Measurements from ENCODE around the gene COQ4.
"Not testable (repeated sequence)": the region's sequence is repeated elsewhere in the genome, so short reads cannot be mapped to it uniquely, and the experiment has no call there.

COQ4 gene

DNA sequence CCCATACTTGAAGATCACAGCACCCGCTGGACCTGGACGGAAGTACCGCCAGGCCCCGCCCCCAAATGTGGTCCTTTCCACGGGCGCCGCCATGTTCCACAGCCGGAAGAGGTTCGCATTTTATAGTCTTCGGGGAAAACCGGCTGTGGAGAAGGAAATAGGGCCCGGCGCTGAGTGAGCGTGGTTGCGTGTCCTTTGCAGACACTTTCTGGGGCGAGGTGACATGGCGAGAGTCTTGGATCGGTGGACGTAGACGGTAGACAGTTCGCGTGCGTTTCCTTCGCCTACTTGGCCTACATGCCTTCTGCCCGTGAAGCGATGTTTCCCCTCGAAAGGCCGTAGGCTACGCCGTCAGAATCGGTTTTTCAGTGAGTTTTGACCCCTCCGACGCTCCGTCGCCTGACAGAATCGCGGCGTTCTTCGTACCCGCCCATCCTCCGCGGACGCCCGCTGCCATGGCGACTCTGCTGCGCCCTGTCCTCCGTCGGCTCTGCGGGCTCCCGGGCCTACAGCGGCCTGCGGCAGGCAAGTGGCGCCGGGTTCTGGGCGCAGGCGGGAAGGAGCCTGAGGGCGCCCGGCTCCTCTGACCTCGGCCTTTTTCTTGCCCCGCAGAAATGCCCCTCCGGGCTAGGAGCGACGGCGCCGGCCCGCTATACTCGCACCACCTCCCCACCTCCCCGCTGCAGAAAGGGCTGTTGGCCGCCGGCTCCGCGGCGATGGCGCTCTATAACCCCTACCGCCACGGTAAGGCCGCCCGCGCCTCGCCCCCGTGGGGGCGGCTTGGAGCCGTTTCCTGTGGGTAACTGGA, at the start of gene COQ4, which contains the start of gene TRUB2:
Gene COQ4 (plus strand): TSS at position 436 of the 808 bp plus-strand sequence. CDS start 20 bp downstream, at position 456.
Gene TRUB2 (minus strand): TSS at position 44 of the 808 bp plus-strand sequence. CDS start 39 bp downstream, at position 5.
- peak; percentile 90 for DNase-seq

DNA sequence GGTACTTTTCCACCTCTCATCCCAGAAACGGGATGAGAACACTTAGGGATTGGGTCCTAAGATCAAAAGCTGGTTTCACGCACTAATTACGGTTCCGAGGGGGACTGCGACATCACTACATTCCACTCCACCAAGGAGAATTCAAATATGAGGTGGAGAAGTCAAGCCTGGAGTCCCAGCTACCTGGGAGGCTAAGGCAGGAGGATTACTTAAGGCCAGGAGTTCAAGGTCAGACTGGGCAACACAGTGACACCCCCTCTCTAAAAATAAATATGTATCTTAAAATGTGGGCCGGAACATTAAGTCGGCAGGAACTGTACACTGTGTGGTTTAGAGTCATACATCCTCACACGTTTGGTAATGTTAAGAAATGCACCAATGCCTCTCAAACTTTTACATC, 48.4 kb upstream of the COQ4 start:
- no peak for DNase-seq

GRCh38 chr9:128275198-128276007, 47.2 kb upstream of the COQ4 start, which contains the start of gene GOLGA2:
TSS of gene GOLGA2 (minus strand) at chr9:128276007. CDS start at chr9:128275976, 31 bp downstream.
- DNase-seq = no peak

DNA sequence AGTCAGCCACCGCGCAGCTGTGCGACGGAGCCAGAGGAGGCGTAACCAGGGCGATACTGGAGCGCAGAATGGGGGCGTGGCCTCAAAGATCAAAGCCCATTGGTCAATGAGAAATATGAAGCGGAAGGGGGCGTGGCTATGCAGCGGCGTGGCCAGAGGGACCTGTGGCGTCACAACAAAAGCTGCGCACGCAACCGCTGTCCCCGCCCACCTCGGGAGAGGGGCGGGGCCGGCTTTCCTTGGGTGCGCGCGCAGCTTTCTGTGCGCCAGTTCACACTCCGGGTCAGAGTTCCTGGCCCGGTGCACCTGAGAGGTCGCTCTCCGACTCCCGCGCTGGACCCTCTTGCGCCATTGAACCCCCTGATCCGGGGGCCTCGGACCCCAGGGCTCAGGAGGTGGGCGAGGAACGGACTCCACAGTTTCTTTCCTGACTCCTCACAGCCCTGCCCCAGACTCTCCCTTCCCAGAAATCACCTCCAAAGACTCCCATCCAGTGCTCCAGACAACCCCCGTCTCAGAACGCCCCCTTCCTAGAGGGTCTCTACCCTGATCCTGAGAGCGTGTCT, 46.5 kb upstream of the COQ4 start, which contains the start of gene SWI5:
Gene SWI5 (plus strand): TSS at position 269 of the 566 bp plus-strand sequence.
- DNase-seq = peak; percentile 99

GRCh38 chr9:128276574-128277270, 45.9 kb upstream of the COQ4 start:
- DNase-seq = no peak

- not testable (repeated sequence) for DNase-seq
Observed at GRCh38 chr9:128279088-128280073, 43.3 kb upstream of the COQ4 start.

- DNase-seq = no peak
Observed at GRCh38 chr9:128280084-128280622, 42.5 kb upstream of the COQ4 start.

GRCh38 chr9:128282500-128282899, 40.1 kb upstream of the COQ4 start:
- no peak for DNase-seq

DNA sequence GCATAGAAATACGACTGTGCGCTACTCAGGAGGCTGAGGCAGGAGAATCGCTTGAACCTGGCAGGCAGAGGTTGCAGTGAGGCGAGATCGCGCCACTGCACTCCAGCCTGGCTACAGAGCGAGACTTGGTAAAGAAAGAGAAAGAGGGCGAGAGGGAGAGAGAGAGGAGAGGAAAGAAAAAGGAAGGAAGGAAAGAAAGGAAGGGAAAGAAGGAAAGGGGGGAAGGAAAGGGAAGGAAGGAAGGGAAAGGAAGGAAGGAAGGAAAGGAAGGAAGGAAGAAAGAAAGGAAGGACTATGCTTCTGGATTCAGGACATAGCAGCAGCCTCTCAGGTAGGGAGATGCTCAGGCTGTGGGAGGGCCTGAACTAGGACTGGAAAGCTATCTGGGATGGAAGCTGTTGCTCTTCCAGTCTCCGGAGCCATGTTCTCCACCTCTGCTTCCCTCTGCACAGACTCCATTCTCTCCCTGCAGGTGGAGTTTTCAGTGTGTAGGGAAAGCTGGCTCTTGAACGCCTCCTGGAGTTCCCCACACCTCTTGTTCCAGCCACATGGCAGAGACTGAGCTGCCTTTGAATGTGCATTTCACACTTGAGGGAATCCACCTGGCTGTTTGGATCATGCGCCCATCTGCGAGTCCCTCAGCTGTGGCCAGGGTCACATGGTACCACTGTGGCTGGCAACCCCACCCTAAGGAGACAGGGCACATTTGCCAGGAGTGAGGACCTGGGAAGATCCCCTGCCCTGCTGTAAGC, 37.4 kb upstream of the COQ4 start:
- no peak for DNase-seq

- DNase-seq = no peak
Observed at GRCh38 chr9:128286440-128286839, 36.2 kb upstream of the COQ4 start.

- no peak for DNase-seq
Observed at GRCh38 chr9:128288273-128289004, 34.2 kb upstream of the COQ4 start.

- no peak for DNase-seq
Observed at GRCh38 chr9:128292009-128292408, 30.6 kb upstream of the COQ4 start.

- no peak for DNase-seq
Observed at GRCh38 chr9:128293091-128293490, 29.5 kb upstream of the COQ4 start.

DNA sequence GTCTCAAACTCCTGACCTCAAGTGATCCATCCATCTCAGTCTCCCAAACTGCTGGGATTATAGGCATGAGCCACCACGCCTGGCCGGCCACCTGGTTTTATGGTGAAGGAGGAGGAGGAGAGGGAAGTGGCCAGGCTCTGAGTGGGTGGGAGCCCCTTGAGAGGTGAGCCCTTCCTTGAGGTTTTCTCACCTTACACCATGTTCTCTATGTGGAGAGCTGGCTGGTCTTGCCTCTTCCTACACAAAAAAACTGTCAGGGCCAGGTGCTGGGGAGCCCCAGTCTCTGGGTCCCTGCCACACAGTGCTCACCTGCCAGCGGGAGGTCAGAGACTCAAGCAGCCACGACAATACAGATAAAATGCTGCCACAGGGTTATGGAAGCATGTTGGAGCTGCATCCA, 28.5 kb upstream of the COQ4 start:
- DNase-seq = no peak

- no peak for DNase-seq
Observed at GRCh38 chr9:128296340-128297220, 26.1 kb upstream of the COQ4 start.

DNA sequence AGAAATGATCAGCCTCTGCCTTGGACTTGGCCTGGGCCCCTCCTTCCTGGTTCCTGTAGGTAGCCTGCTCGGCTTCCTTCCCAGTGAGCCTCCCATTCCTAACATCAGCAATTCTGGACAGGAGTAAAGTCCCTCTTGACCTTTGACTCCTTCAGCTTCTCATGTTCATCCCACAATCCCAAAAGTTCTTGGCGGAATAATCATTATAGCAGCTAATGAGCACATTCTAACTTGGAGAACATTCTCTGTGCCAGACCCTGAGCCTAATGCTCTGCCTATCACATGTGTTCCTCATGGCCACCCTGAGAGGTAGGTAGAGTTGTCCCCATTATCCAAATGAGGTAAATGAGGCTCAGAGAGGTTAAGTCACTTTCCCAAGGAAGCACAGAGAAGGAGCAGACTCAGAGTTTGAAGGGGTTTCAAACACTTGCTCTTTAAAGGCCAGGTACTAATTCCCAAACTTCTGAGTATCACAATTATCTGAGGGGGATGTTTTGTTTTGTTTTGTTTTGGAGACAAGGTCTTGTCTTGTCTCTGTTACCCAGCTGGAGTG, 25.3 kb upstream of the COQ4 start:
- DNase-seq = no peak

- no peak for DNase-seq
Observed at GRCh38 chr9:128298535-128299482, 23.8 kb upstream of the COQ4 start.

All from activated T-cell treated with anti-CD3 and anti-CD28 coated beads, Interleukin-2, amount 50 U/mL, for 1 hour (primary cell).